Ascending aorta (tissue), 2 donors: ENCODE data around the gene CDHR4. TPM values are rescaled to one million over a fixed set of nuclear protein-coding genes. Genes with fewer than 3 reads are reported as not detected.

ENCODE experiments used
- DNase-seq, 2 donors: peaks; one replicate each; pipeline ENCODE4 v3.0.0-alpha.2; 2019; ENCODE audit warnings: low spot score in 2 of 2
- H3K27ac ChIP-seq, 2 donors: fragments of 200-600 bp; sonication (generic); one replicate each; pipeline ENCODE4 v1.5.1; 2016 to 2017; ENCODE audit warnings: mild to moderate bottlenecking in 1 of 2
- H3K27me3 ChIP-seq: fragments of 200-600 bp; sonication (generic); one replicate; pipeline ENCODE4 v1.5.1; 2017
- H3K36me3 ChIP-seq, 2 donors: fragments of 200-600 bp; sonication (generic); one replicate each; pipeline ENCODE4 v1.5.1; 2016
- H3K4me1 ChIP-seq, 2 donors: fragments of 200-600 bp; sonication (generic); one replicate each; pipeline ENCODE4 v1.5.1; 2016 to 2017; ENCODE audit warnings: mild to moderate bottlenecking in 1 of 2
- H3K4me3 ChIP-seq, 2 donors: fragments of 200-600 bp; sonication (generic); one replicate each; pipeline ENCODE4 v1.5.1; 2016 to 2017; ENCODE audit warnings: mild to moderate bottlenecking in 1 of 2
- H3K9me3 ChIP-seq, 2 donors: fragments of 200-600 bp; sonication (generic); one replicate each; pipeline ENCODE4 v1.5.1; 2016
- CTCF ChIP-seq, 3 experiments: fragments of 200-600 bp in 2 of 3; fragments of 450-650 bp in 1 of 3; sonication (generic) in 2 of 3; IDR thresholded peaks; one replicate each; pipeline ENCODE4 v1.5.1; 2016 to 2019; ENCODE audit warnings: antibody characterized with exemption in 3 of 3, mild to moderate bottlenecking in 1 of 3, moderate library complexity in 1 of 3
- intact Hi-C: fragments of 100-400 bp; cut with DNase I; formaldehyde crosslinking; loops from one replicate; pipeline ENCODE4 v1.15.1; 2023
- total RNA-seq: library from RNA; depleted of rRNA; stranded (reverse); fragments of >200 nt; gene quantifications from one replicate; pipeline ENCODE4 v1.1.0, GENCODE V29; 2016

The CDHR4 gene
- total RNA-seq, 1 donor from 2014 or later: not detected

GRCh38 chr3:49813497-49814174 lies 14.0 kb upstream of the CDHR4 start, which contains the start of gene UBA7:
Gene UBA7 (minus strand): TSS chr3:49813953. CDS start chr3:49813787, 166 bp downstream.
- Histone ChIP-seq H3K36me3 (peaks cover 20 to 26% of the 10 kb centered on the region in 2 donors), H3K4me3 (peak within 1 kb of the TSS; percentile 66 to 71), H3K27ac (peak within 1 kb of the TSS; percentile 66 to 76), H3K27me3 (no peaks in the 10 kb centered on the region), H3K9me3 (no peaks in the 10 kb centered on the region), H3K4me1 (peaks cover 9 to 16% of the 10 kb centered on the region in 2 donors)
- intact Hi-C loops: no loop called here
- no peak for TF ChIP-seq CTCF (IDR thresholded peaks at IDR 0.05)
- DNase-seq: peak in 1 of 2 donors; percentile 78

GRCh38 chr3:49812916-49813496 lies 13.3 kb upstream of the CDHR4 start:
- TF ChIP-seq CTCF (IDR thresholded peaks at IDR 0.05): no peak
- peak overlapping the region; percentile 66 to 71 for H3K4me3 ChIP-seq
- peak overlapping the region; percentile 66 to 76 for H3K27ac ChIP-seq
- H3K36me3 ChIP-seq: peaks cover 20 to 26% of the 10 kb centered on the region in 2 donors
- intact Hi-C loops: no loop called here
- DNase-seq: no peak
- no peaks in the 10 kb centered on the region for H3K9me3 ChIP-seq
- peaks cover 9 to 16% of the 10 kb centered on the region in 2 donors for H3K4me1 ChIP-seq
- H3K27me3 ChIP-seq: no peaks in the 10 kb centered on the region

- Histone ChIP-seq H3K4me3 (no peak overlapping the region), H3K9me3 (no peaks in the 10 kb centered on the region), H3K27me3 (no peaks in the 10 kb centered on the region), H3K4me1 (peaks cover 24 to 42% of the 10 kb centered on the region in 2 donors), H3K27ac (peak overlapping the region; percentile 55 to 98), H3K36me3 (peaks cover 20 to 26% of the 10 kb centered on the region in 2 donors)
- TF ChIP-seq CTCF (IDR thresholded peaks at IDR 0.05): no peak
- intact Hi-C loops: no loop called here
- DNase-seq: no peak
These were observed 7.9 kb upstream of the CDHR4 start for GRCh38 chr3:49807431-49808114.

- Histone ChIP-seq H3K9me3 (no peaks in the 10 kb centered on the region), H3K4me1 (peaks cover 22 to 36% of the 10 kb centered on the region in 2 donors), H3K27me3 (no peaks in the 10 kb centered on the region), H3K4me3 (no peak overlapping the region), H3K36me3 (peaks cover 19% of the 10 kb centered on the region in 2 donors), H3K27ac (peak overlapping the region; percentile 98)
- no peak for DNase-seq
- intact Hi-C loops: no loop called here
- TF ChIP-seq CTCF (IDR thresholded peaks at IDR 0.05): no peak
These were observed 7.2 kb upstream of the CDHR4 start for GRCh38 chr3:49806850-49807249.

- H3K27ac ChIP-seq: peak overlapping the region; percentile 98
- no peak for DNase-seq
- H3K9me3 ChIP-seq: no peaks in the 10 kb centered on the region
- no peaks in the 10 kb centered on the region for H3K27me3 ChIP-seq
- H3K4me1 ChIP-seq: peaks cover 22 to 36% of the 10 kb centered on the region in 2 donors
- no peak for TF ChIP-seq CTCF (IDR thresholded peaks at IDR 0.05)
- intact Hi-C loops: no loop called here
- H3K4me3 ChIP-seq: peak overlapping the region; percentile 12 to 86
- H3K36me3 ChIP-seq: peaks cover 13 to 14% of the 10 kb centered on the region in 2 donors
These were observed 6.4 kb upstream of the CDHR4 start for GRCh38 chr3:49805897-49806701.
